HG03045 (cell line): ENCODE results near the gene ZXDA.
"Not testable (repeated sequence)": the region's sequence is repeated elsewhere in the genome, so short reads cannot be mapped to it uniquely, and the experiment has no call there.

Source experiments
- ATAC-seq: cut with Tn5 transposase; IDR thresholded peaks from one replicate; pipeline ENCODE4 v1.9.1; 2021; ENCODE audit warnings: mild to moderate bottlenecking, moderate library complexity; ENCODE audit not compliant: unreplicated experiment

Gene ZXDA, protein sequence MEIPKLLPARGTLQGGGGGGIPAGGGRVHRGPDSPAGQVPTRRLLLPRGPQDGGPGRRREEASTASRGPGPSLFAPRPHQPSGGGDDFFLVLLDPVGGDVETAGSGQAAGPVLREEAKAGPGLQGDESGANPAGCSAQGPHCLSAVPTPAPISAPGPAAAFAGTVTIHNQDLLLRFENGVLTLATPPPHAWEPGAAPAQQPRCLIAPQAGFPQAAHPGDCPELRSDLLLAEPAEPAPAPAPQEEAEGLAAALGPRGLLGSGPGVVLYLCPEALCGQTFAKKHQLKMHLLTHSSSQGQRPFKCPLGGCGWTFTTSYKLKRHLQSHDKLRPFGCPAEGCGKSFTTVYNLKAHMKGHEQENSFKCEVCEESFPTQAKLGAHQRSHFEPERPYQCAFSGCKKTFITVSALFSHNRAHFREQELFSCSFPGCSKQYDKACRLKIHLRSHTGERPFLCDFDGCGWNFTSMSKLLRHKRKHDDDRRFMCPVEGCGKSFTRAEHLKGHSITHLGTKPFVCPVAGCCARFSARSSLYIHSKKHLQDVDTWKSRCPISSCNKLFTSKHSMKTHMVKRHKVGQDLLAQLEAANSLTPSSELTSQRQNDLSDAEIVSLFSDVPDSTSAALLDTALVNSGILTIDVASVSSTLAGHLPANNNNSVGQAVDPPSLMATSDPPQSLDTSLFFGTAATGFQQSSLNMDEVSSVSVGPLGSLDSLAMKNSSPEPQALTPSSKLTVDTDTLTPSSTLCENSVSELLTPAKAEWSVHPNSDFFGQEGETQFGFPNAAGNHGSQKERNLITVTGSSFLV

GRCh38 chrX:57910287-57910912 lies at the start of gene ZXDA:
TSS of gene ZXDA (minus strand) at chrX:57910458. CDS start at chrX:57910420, 38 bp downstream.
- peak; percentile 50 for ATAC-seq

- no peak for ATAC-seq
Observed at GRCh38 chrX:57952320-57952678, 42.0 kb upstream of the ZXDA start.

DNA sequence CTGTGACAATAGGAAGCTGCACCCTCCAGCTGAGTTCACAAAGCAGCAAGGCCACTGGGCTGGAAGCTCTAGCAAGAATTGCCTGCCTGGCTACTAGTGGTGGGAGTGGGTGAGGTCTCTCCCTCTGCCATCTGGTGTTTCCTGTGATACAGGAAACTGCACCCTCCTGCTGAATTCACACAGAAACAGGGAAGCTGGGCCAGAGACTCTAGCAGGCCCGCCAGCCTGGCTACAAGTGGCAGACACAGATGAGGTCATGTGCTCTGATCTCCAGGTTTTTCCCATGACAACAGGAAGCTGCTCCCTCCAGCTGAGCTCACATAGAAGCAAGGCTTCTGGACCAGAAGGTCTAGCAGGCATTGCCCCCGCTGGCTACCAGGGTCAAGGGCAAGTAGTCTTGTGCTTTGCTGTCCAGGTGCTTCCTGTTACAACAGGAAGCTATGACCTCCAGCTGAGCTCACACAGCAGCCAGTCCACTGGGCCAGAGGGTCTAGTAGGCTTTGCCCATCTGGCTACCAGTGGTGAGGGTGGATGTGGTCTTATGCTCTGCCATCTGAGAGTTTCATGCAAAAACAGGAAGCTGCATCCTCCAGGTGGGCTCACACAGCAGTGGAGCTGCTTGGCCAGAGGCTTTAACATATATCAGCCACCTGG lies 41.5 kb upstream of the ZXDA start:
- ATAC-seq: no peak

GRCh38 chrX:57933321-57933720 lies 23.1 kb upstream of the ZXDA start:
- ATAC-seq: no peak

DNA sequence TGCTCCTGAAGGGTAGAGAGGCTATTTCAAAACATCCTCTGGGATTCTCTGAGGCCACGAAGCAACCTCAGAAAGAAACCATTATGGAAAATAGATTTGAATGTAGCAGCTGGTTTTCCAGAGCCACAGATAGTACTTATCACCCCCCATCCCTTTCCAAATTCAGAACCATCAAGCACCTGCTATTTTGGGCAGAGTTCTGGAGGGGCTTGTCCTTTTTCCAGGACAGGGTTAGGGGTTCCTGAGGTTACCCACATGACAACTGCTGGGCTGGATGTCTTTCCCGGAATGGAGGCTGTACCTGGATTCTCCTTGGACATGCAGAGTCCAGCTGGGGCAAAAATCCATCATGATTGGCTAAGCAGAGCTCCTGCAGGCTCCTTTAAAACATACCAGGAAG lies 22.0 kb upstream of the ZXDA start:
- ATAC-seq: no peak

- no peak for ATAC-seq
Observed at GRCh38 chrX:57930051-57930450, 19.8 kb upstream of the ZXDA start.

DNA sequence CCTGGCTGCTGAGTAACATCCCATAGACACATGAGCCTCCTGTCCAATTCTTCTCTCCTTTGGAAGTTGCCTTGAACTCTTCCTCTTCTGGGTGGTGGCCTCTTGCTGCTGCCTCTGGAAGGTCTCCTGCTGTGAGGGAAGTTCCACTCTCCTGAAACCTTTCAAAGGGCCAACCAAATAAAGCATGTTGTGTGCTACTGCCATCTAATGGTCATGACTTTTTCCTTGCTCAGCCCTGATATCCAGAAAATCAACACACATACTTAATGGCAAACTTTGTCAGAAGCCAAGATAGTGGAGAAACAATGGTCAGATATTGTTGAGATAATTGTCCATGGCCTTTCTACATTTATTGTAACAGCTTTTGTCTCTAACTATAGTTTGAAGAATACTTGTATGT lies 19.1 kb upstream of the ZXDA start:
- no peak for ATAC-seq

- ATAC-seq: no peak
Observed at GRCh38 chrX:57925806-57926205, 15.5 kb upstream of the ZXDA start.

DNA sequence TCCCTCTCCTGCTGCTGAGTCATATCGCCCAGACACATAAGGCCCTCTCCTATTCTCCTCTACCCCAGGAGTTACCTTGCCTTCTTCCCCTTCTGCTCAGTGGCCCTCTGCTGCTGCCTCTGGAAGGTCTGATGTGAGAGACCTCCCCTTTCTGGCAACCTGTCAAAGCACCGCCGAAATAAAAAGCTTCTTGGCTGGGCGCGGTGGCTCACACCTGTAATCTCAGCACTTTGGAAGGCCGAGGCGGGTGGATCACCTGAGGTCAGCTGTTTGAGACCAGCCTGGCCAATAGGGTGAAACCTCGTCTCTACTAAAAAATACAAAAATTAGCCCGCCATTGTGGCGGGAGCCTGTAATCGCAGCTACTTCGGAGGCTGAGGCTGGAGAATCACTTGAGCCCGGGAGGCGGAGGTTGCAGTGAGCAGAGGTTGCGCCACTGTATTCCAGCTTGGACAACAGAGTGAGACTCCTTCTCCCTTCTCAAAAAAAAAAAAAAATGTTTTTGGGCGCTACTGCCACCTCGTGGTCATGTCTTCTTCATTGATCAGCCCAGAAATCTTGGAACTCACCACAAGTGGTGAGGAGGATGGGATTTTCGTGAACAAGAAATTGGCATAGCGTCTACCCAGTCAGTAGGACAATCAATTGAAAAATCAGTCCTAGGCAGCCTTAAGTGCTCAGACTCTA lies 8.6 kb upstream of the ZXDA start:
- ATAC-seq: no peak

GRCh38 chrX:57915680-57916079 lies 5.4 kb upstream of the ZXDA start:
- ATAC-seq: no peak

- ATAC-seq: peak; percentile 82
Observed at GRCh38 chrX:57909595-57910286, 517 bp downstream of the ZXDA start.

DNA sequence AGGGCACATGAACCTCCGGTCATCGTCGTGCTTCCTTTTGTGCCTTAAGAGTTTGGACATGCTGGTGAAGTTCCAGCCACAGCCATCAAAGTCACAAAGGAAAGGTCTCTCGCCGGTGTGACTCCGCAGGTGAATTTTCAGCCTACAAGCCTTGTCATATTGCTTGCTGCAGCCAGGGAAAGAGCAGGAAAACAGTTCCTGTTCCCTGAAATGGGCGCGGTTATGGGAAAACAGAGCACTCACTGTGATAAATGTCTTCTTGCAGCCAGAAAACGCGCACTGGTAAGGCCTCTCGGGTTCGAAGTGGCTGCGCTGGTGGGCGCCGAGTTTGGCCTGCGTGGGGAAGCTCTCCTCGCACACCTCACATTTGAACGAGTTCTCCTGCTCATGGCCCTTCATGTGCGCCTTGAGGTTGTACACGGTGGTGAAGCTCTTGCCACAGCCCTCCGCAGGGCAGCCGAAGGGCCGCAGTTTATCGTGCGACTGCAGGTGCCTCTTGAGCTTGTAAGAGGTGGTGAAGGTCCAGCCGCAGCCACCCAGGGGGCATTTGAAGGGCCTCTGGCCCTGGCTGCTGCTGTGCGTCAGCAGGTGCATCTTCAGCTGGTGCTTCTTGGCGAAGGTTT lies 1.2 kb downstream of the ZXDA start:
- ATAC-seq: not testable (repeated sequence)

DNA sequence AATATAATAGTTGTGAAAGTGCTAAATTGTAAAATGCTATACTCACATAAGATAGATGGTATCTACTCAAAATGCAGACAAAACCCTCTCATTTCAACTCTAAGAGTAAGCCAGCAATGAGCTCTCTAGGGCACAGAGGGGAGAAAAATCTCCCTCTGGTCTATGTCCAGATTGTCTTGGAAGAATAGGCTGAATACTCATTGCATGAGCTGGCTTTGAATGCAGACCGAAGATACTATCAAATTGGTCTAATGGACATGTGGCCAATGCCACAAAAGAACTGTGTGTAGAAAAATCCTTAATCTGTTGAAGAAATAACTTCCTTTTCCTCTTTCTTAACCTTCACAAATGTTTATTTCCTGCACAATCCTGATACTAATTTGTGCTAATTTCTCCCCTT lies 3.5 kb downstream of the ZXDA start:
- no peak for ATAC-seq

- ATAC-seq: no peak
Observed at GRCh38 chrX:57905141-57905540, 5.1 kb downstream of the ZXDA start.

- ATAC-seq: no peak
Observed at GRCh38 chrX:57904176-57904880, 5.9 kb downstream of the ZXDA start.

DNA sequence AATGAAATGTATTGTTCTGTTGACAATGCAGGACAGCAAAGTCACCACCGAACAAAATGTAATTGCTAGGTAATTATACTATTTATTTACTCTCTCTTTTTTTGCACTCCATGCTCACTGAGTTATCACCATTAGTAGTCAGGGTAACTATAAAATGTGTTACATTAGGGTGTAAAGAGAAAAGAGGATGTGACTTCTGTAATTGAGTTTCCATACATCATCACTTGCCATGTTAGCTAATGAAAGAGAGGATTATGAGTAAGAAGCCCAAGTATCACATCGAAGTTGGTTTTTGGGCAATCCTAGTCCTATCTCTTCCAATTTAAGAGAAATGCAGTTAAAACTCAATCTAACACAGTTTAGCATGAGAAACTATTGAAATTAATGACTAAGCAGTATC lies 7.6 kb downstream of the ZXDA start:
- ATAC-seq: no peak

DNA sequence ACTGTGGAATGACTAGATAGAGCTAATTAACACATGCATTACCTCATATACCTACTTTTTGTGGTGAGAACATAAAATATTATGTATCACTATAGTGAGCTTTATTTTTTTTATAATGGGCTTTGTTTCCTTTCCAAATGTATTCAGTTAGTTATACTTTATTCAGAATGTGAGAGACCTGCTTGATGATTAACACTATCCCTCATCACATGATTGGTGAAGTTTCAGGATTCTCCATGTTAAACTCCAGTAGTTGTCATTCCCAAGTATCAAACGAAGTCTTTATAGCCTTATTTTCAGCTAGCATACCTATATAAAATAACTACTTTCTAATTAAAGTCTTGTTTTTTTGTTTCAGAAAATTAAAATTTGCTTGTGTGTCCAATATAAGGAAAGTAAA lies 8.8 kb downstream of the ZXDA start:
- no peak for ATAC-seq

DNA sequence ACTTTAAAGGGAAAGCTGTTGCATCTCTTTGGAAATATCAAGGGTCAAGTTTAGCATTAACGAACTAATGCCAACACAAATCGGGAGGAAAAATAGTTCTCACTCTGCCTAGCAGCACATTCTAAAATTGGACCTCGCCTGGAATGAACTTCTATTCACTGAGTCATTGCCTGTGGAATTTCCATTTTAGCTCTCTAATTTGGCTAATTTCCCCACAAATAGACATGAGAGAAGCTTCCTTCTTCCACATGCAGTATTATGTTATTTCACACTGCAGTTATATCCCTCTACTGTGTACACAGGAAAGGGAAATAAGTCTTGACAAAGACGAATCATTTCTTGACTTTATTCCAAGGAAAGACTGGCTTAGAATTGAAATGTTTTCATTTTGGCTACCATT lies 9.3 kb downstream of the ZXDA start:
- ATAC-seq: no peak

GRCh38 chrX:57899906-57900305 lies 10.4 kb downstream of the ZXDA start:
- ATAC-seq: no peak
